ENCODE measurements around the gene PDCD2.

GRCh38 chr6:170575250-170575649 lies 9.2 kb downstream of the PDCD2 start:
- TF ChIP-seq POLR2A (IDR thresholded peaks at IDR 0.05) (no peak), CTCF (IDR thresholded peaks at IDR 0.05 in 4 of 5, conservative IDR thresholded peaks at IDR 0.05 in 1 of 5) (no peak)
